Adrenal gland (tissue), 12 donors: Measurements from ENCODE around the gene IL5RA. TPM values are rescaled to one million over a fixed set of nuclear protein-coding genes. Genes with fewer than 3 reads are reported as not detected.

Experiments used
- DNase-seq, 7 donors: peaks; one replicate each; pipeline ENCODE4 v3.0.0-alpha.2; 2019 to 2020
- H3K27ac ChIP-seq, 5 donors: fragments of 200-600 bp; sonication (generic) in 4 of 5; 1 replicate in 3 of 5; 2 replicates in 2 of 5; pipeline versions ENCODE4 v1.5.1 to v1.8.0; 2016 to 2020; ENCODE audit warnings: mild to moderate bottlenecking in 1 of 5
- H3K27me3 ChIP-seq: fragments of 200-600 bp; 2 replicates; pipeline ENCODE4 v1.8.0; 2021
- H3K36me3 ChIP-seq, 2 donors: fragments of 200-600 bp; replicated peaks in 1 of 2; 1 replicate in 1 of 2; 2 replicates in 1 of 2; pipeline versions ENCODE4 v1.5.1 to v1.8.0; 2018 to 2022
- H3K4me1 ChIP-seq, 2 donors: fragments of 200-600 bp; replicated peaks in 1 of 2; 1 replicate in 1 of 2; 2 replicates in 1 of 2; pipeline versions ENCODE4 v1.5.1 to v1.8.0; 2018 to 2021
- H3K4me3 ChIP-seq, 4 donors: fragments of 200-600 bp; sonication (generic) in 3 of 4; one replicate each; pipeline ENCODE4 v1.5.1; 2016 to 2018
- H3K9me3 ChIP-seq, 3 donors: fragments of 200-600 bp; sonication (generic) in 1 of 3; replicated peaks in 1 of 3; 1 replicate in 2 of 3; 2 replicates in 1 of 3; pipeline versions ENCODE4 v1.5.1 to v1.8.0; 2016 to 2021
- CTCF ChIP-seq, 6 experiments: fragments of 450-650 bp in 4 of 6; fragments of 200-600 bp in 2 of 6; sonication (generic) in 1 of 6; IDR thresholded peaks; 1 replicate in 5 of 6; 2 replicates in 1 of 6; pipeline versions ENCODE4 v1.5.1 to v1.8.0; 2016 to 2021; ENCODE audit warnings: antibody characterized with exemption in 6 of 6, mild to moderate bottlenecking in 2 of 6, moderate library complexity in 1 of 6
- POLR2A ChIP-seq, 2 donors: fragments of 450-650 bp; IDR thresholded peaks; one replicate each; pipeline ENCODE4 v1.6.1; 2017; ENCODE audit warnings: antibody characterized with exemption in 2 of 2, mild to moderate bottlenecking in 2 of 2, moderate library complexity in 1 of 2
- WGBS, 4 donors: extraction: QIAGEN DNeasy Blood & Tissue Kit in 2 of 4; methylation state at CpG; one replicate each; pipeline versions ENCODE4 v1.1.5 to v1.1.7; 2013 to 2017; 5-methylcytosine and 5-hydroxymethylcytosine counted together
- intact Hi-C, 2 donors: fragments of 100-400 bp; cut with DNase I; formaldehyde crosslinking; loops; one replicate each; pipeline versions ENCODE4 v1.14.1 to v1.15.0; 2022 to 2023
- polyA plus RNA-seq, 3 donors: library from polyadenylated mRNA; stranded (reverse); fragments of 200-250 nt in 2 of 3; fragments of 350-450 nt in 1 of 3; fragmentation: Illumina TruSeq in 1 of 3; extraction: RNeasy Lipid Tissue Mini Kit (QIAGEN cat#74804) in 1 of 3; gene quantifications; one replicate each; pipeline ENCODE4 v1.2.3, GENCODE V29; 2013 to 2014
- total RNA-seq, 9 donors: library from RNA; depleted of rRNA in 4 of 9; stranded (reverse); fragments of >200 nt in 4 of 9; fragments of 120-200 nt in 1 of 9; fragmentation: NEBNext Ultra II Directional in 1 of 9; extraction: Animal tissue kit (Norgen Biotek cat#: 25700) in 1 of 9; gene quantifications; one replicate each; pipeline versions ENCODE4 v1.1.0 to v1.2.4, GENCODE V29; 2013 to 2023
- donor health status: healthy with polysubstance abuse.
- donor health status: Bipolar disorder and iron deficiency.
- donor health status: DM: yes; HTN: yes; CAD: no.
- donor health status: DM: no; HTN: no; CAD: no.
- donor health status: DM: no; HTN: no; CAD: no.
- donor health status: DM: yes; HTN: yes; CAD: no.

The IL5RA gene
- total and polyA plus RNA-seq, 12 donors: under 0.01 to 0.18 (median 0.09) TPM; not detected in 6

- Histone ChIP-seq H3K27ac (no peak overlapping the region), H3K4me1 (no peaks in the 10 kb centered on the region), H3K27me3 (no peaks in the 10 kb centered on the region), H3K9me3 (no peaks in the 10 kb centered on the region), H3K4me3 (no peak overlapping the region), H3K36me3 (no peaks in the 10 kb centered on the region)
- DNase-seq: no peak
- TF ChIP-seq POLR2A (IDR thresholded peaks at IDR 0.05): no peak
- intact Hi-C loops: no loop called here
These were observed 22.9 kb downstream of the IL5RA start for GRCh38 chr3:3087279-3087678.

GRCh38 chr3:3086239-3086638 is 23.9 kb downstream of the IL5RA start:
- intact Hi-C loops: no loop called here
- Histone ChIP-seq H3K27me3 (no peaks in the 10 kb centered on the region), H3K36me3 (no peaks in the 10 kb centered on the region), H3K9me3 (no peaks in the 10 kb centered on the region), H3K4me1 (no peaks in the 10 kb centered on the region), H3K4me3 (no peak overlapping the region), H3K27ac (no peak overlapping the region)
- TF ChIP-seq CTCF (IDR thresholded peaks at IDR 0.05) (no peak), POLR2A (IDR thresholded peaks at IDR 0.05) (no peak)
- DNase-seq: no peak
- WGBS, 4 donors: 59 to 77% (median 65%) methylated on average over 6 of the region's 6 CpGs

GRCh38 chr3:3085782-3086181 is 24.4 kb downstream of the IL5RA start:
- Histone ChIP-seq H3K27me3 (no peaks in the 10 kb centered on the region), H3K36me3 (no peaks in the 10 kb centered on the region), H3K9me3 (no peaks in the 10 kb centered on the region), H3K4me3 (no peak overlapping the region), H3K27ac (no peak overlapping the region), H3K4me1 (no peaks in the 10 kb centered on the region)
- 77 to 85% (median 82%) methylated on average over 4 to 6 of the region's 6 CpGs for WGBS, 4 donors
- intact Hi-C loops: no loop called here
- DNase-seq: no peak
- TF ChIP-seq CTCF (IDR thresholded peaks at IDR 0.05): no peak
- no peak for TF ChIP-seq POLR2A (IDR thresholded peaks at IDR 0.05)

- H3K9me3 ChIP-seq: no peaks in the 10 kb centered on the region
- no peaks in the 10 kb centered on the region for H3K4me1 ChIP-seq
- no peak overlapping the region for H3K27ac ChIP-seq
- H3K36me3 ChIP-seq: no peaks in the 10 kb centered on the region
- no peak for TF ChIP-seq POLR2A (IDR thresholded peaks at IDR 0.05)
- no peaks in the 10 kb centered on the region for H3K27me3 ChIP-seq
- 80 to 87% (median 85%) methylated on average over 3 of the region's 3 CpGs for WGBS, 4 donors
- DNase-seq: no peak
- H3K4me3 ChIP-seq: no peak overlapping the region
- intact Hi-C loops: no loop called here
These were observed 25.3 kb downstream of the IL5RA start for GRCh38 chr3:3084890-3085289.

GRCh38 chr3:3082234-3082924 is 27.8 kb downstream of the IL5RA start:
- 70 to 84% (median 75%) methylated on average over 2 of the region's 2 CpGs for WGBS, 4 donors
- no peak overlapping the region for H3K27ac ChIP-seq
- no peak overlapping the region for H3K4me3 ChIP-seq
- no peaks in the 10 kb centered on the region for H3K9me3 ChIP-seq
- no peaks in the 10 kb centered on the region for H3K27me3 ChIP-seq
- intact Hi-C loops: no loop called here
- no peaks in the 10 kb centered on the region for H3K4me1 ChIP-seq
- TF ChIP-seq CTCF (IDR thresholded peaks at IDR 0.05) (no peak), POLR2A (IDR thresholded peaks at IDR 0.05) (no peak)
- DNase-seq: no peak
- H3K36me3 ChIP-seq: no peaks in the 10 kb centered on the region
